ENCODE results near the gene ATAD3C.

ATAD3C gene

GRCh38 chr1:1437033-1437903, 12.2 kb upstream of the ATAD3C start:
- TF ChIP-seq CTCF (IDR thresholded peaks at IDR 0.05; ENCODE audit: borderline replicate concordance, control extremely low read depth, extremely low read depth, insufficient read depth, missing control alignments), result no peak
- in situ Hi-C loops (cut with MboI; ENCODE audit: low sequenced_read_pairs, unreplicated experiment), result no loop called here
- no peak for DNase-seq (ENCODE audit: low spot score)

- in situ Hi-C loops (cut with MboI; ENCODE audit: low sequenced_read_pairs, unreplicated experiment), result no loop called here
- no peak for TF ChIP-seq CTCF (IDR thresholded peaks at IDR 0.05; ENCODE audit: borderline replicate concordance, control extremely low read depth, extremely low read depth, insufficient read depth, missing control alignments)
These were observed 11.5 kb upstream of the ATAD3C start for GRCh38 chr1:1437904-1438376.

GRCh38 chr1:1438531-1439381, 10.7 kb upstream of the ATAD3C start:
- no peak for TF ChIP-seq CTCF (IDR thresholded peaks at IDR 0.05; ENCODE audit: borderline replicate concordance, control extremely low read depth, extremely low read depth, insufficient read depth, missing control alignments)
- peak; percentile 36 for DNase-seq (ENCODE audit: low spot score)

More at GRCh38 chr1:1437904-1438376, 11.5 kb upstream of the ATAD3C start:
- no peak for DNase-seq (ENCODE audit: low spot score)

GRCh38 chr1:1439546-1440261, 9.8 kb upstream of the ATAD3C start:
- no peak for DNase-seq (ENCODE audit: low spot score)
- TF ChIP-seq CTCF (IDR thresholded peaks at IDR 0.05; ENCODE audit: borderline replicate concordance, control extremely low read depth, extremely low read depth, insufficient read depth, missing control alignments), result no peak
- in situ Hi-C loops (cut with MboI; ENCODE audit: low sequenced_read_pairs, unreplicated experiment), result no loop called here

More at GRCh38 chr1:1438531-1439381, 10.7 kb upstream of the ATAD3C start:
- in situ Hi-C loops (cut with MboI; ENCODE audit: low sequenced_read_pairs, unreplicated experiment), result no loop called here

- in situ Hi-C loops (cut with MboI; ENCODE audit: low sequenced_read_pairs, unreplicated experiment), result no loop called here
- TF ChIP-seq CTCF (IDR thresholded peaks at IDR 0.05; ENCODE audit: borderline replicate concordance, control extremely low read depth, extremely low read depth, insufficient read depth, missing control alignments), result no peak
- no peak for DNase-seq (ENCODE audit: low spot score)
These were observed 9.1 kb upstream of the ATAD3C start for GRCh38 chr1:1440262-1441001.
